ENCODE measurements around the gene FUNDC2. TPM values are rescaled to one million over a fixed set of nuclear protein-coding genes. Genes with fewer than 3 reads are reported as not detected.

FUNDC2 gene
- polyA plus RNA-seq, 1 donor (not counting 4 experiments of a cell fraction or from before 2014, with no cell fraction given) = 98.1 TPM

GRCh38 chrX:155055494-155055893 lies 28.9 kb downstream of the FUNDC2 start:
- Histone ChIP-seq H3K9ac (ENCODE audit: control insufficient read depth, extremely low read depth, insufficient read depth, low read length) (no peak overlapping the region), H3K4me3 (ENCODE audit: control insufficient read depth in 2 of 3, extremely low read depth in 1 of 3, insufficient read depth in 2 of 3, low read depth in 1 of 3, low read length in 3 of 3) (no peak overlapping the region), H3K79me2 (ENCODE audit: control insufficient read depth, insufficient read depth, low read length) (no peaks in the 10 kb centered on the region), H4K20me1 (ENCODE audit: control insufficient read depth, extremely low read depth, insufficient read depth, low read length) (no peaks in the 10 kb centered on the region), H3K27me3 (ENCODE audit: control insufficient read depth, extremely low read depth, insufficient read depth, low read length) (no peaks in the 10 kb centered on the region), H3K9me1 (ENCODE audit: control insufficient read depth, extremely low read depth, insufficient read depth, low read length) (no peaks in the 10 kb centered on the region), H3K4me1 (ENCODE audit: control insufficient read depth, extremely low read depth, insufficient read depth, low read length) (peaks cover 4% of the 10 kb centered on the region), H3K27ac (ENCODE audit: control insufficient read depth, insufficient read depth, low read length) (no peak overlapping the region), H3K9me3 (ENCODE audit: control insufficient read depth, low read depth, low read length) (no peaks in the 10 kb centered on the region), H2AFZ (ENCODE audit: control insufficient read depth, low read length) (no peak overlapping the region), H3K4me2 (ENCODE audit: control insufficient read depth, extremely low read depth, insufficient read depth, low read depth, low read length) (no peak overlapping the region), H3K36me3 (ENCODE audit: control insufficient read depth in 2 of 2, extremely low read depth in 1 of 2, insufficient read depth in 2 of 2, low read length in 2 of 2) (no peaks in the 10 kb centered on the region)
- no peak for TF ChIP-seq CTCF (optimal IDR thresholded peaks at IDR 0.05 in 1 of 3, IDR thresholded peaks at IDR 0.05 in 1 of 3, conservative IDR thresholded peaks at IDR 0.05 in 1 of 3; ENCODE audit: extremely low read depth in 1 of 3, insufficient read depth in 2 of 3, low read length in 3 of 3)
- no peak for TF ChIP-seq EZH2 (IDR thresholded peaks at IDR 0.05; ENCODE audit: low read length)
- dilution Hi-C loops (cut with MboI; ENCODE audit: extremely low pct_ligation_motif_present, low sequenced_read_pairs) = no loop called here
- no peak for FAIRE-seq
- DNase-seq (ENCODE audit: low read depth, low spot score) = no peak

GRCh38 chrX:155056471-155056870 lies 29.8 kb downstream of the FUNDC2 start:
- H3K9ac ChIP-seq (ENCODE audit: control insufficient read depth, extremely low read depth, insufficient read depth, low read length) = no peak overlapping the region
- no peaks in the 10 kb centered on the region for H3K79me2 ChIP-seq (ENCODE audit: control insufficient read depth, insufficient read depth, low read length)
- FAIRE-seq (no peak), DNase-seq (ENCODE audit: low read depth, low spot score) (no peak)
- H3K36me3 ChIP-seq (ENCODE audit: control insufficient read depth in 2 of 2, extremely low read depth in 1 of 2, insufficient read depth in 2 of 2, low read length in 2 of 2) = no peaks in the 10 kb centered on the region
- no peak overlapping the region for H3K27ac ChIP-seq (ENCODE audit: control insufficient read depth, insufficient read depth, low read length)
- no peak overlapping the region for H3K4me2 ChIP-seq (ENCODE audit: control insufficient read depth, extremely low read depth, insufficient read depth, low read depth, low read length)
- TF ChIP-seq CTCF (optimal IDR thresholded peaks at IDR 0.05 in 1 of 3, IDR thresholded peaks at IDR 0.05 in 1 of 3, conservative IDR thresholded peaks at IDR 0.05 in 1 of 3; ENCODE audit: extremely low read depth in 1 of 3, insufficient read depth in 2 of 3, low read length in 3 of 3) (no peak), EZH2 (IDR thresholded peaks at IDR 0.05; ENCODE audit: low read length) (no peak)
- no peaks in the 10 kb centered on the region for H3K9me1 ChIP-seq (ENCODE audit: control insufficient read depth, extremely low read depth, insufficient read depth, low read length)
- H3K4me1 ChIP-seq (ENCODE audit: control insufficient read depth, extremely low read depth, insufficient read depth, low read length) = peaks cover 4% of the 10 kb centered on the region
- no peaks in the 10 kb centered on the region for H3K27me3 ChIP-seq (ENCODE audit: control insufficient read depth, extremely low read depth, insufficient read depth, low read length)
- no peaks in the 10 kb centered on the region for H3K9me3 ChIP-seq (ENCODE audit: control insufficient read depth, low read depth, low read length)
- dilution Hi-C loops (cut with MboI; ENCODE audit: extremely low pct_ligation_motif_present, low sequenced_read_pairs) = no loop called here
- H3K4me3 ChIP-seq (ENCODE audit: control insufficient read depth in 2 of 3, extremely low read depth in 1 of 3, insufficient read depth in 2 of 3, low read depth in 1 of 3, low read length in 3 of 3) = no peak overlapping the region
- H4K20me1 ChIP-seq (ENCODE audit: control insufficient read depth, extremely low read depth, insufficient read depth, low read length) = no peaks in the 10 kb centered on the region
- no peak overlapping the region for H2AFZ ChIP-seq (ENCODE audit: control insufficient read depth, low read length)

Data from keratinocyte (primary cell).